HEK293 (cell line): ENCODE results near the gene TCP11.

Source experiments
- BCL11B ChIP-seq: fragments of 450-650 bp; formaldehyde crosslinking; IDR thresholded peaks from 2 replicates; pipeline ENCODE4 v1.5.1; 2016; ENCODE audit warnings: low read depth, missing biosample characterization, missing genetic modification characterization
- ELK4 ChIP-seq: IDR thresholded peaks from 2 replicates; pipeline ENCODE4 v1.6.1; 2011; ENCODE audit warnings: mild to moderate bottlenecking, low read depth, low read length, borderline replicate concordance
- GLIS1 ChIP-seq: fragments of 450-650 bp; formaldehyde crosslinking; IDR thresholded peaks from 2 replicates; pipeline ENCODE4 v1.5.1; 2016; ENCODE audit warnings: missing biosample characterization, missing genetic modification characterization
- KLF10 ChIP-seq: fragments of 450-650 bp; IDR thresholded peaks from 2 replicates; pipeline ENCODE4 v1.5.1; 2018; ENCODE audit warnings: missing biosample characterization, mild to moderate bottlenecking, missing genetic modification characterization
- MZF1 ChIP-seq: fragments of 450-650 bp; formaldehyde crosslinking; IDR thresholded peaks from 2 replicates; pipeline ENCODE4 v1.5.1; 2017; ENCODE audit warnings: missing biosample characterization, missing genetic modification characterization, borderline replicate concordance
- SCRT1 ChIP-seq: fragments of 450-650 bp; formaldehyde crosslinking; IDR thresholded peaks from 2 replicates; pipeline ENCODE4 v1.5.1; 2016; ENCODE audit warnings: missing biosample characterization, missing genetic modification characterization, borderline replicate concordance
- SP7 ChIP-seq: fragments of 450-650 bp; formaldehyde crosslinking; IDR thresholded peaks from 2 replicates; pipeline ENCODE4 v1.5.1; 2016; ENCODE audit warnings: missing biosample characterization, missing genetic modification characterization
- ZEB2 ChIP-seq: fragments of 450-650 bp; formaldehyde crosslinking; IDR thresholded peaks from 2 replicates; pipeline ENCODE4 v1.5.1; 2016; ENCODE audit warnings: missing biosample characterization, missing genetic modification characterization
- ZNF174 ChIP-seq: fragments of 450-650 bp; formaldehyde crosslinking; IDR thresholded peaks from 2 replicates; pipeline ENCODE4 v1.5.0; 2017; ENCODE audit warnings: missing biosample characterization, mild to moderate bottlenecking, missing genetic modification characterization
- ZNF175 ChIP-seq: fragments of 450-650 bp; formaldehyde crosslinking; IDR thresholded peaks from 2 replicates; pipeline ENCODE4 v1.5.1; 2016; ENCODE audit warnings: missing biosample characterization, missing genetic modification characterization
- ZNF202 ChIP-seq: fragments of 450-650 bp; formaldehyde crosslinking; IDR thresholded peaks from 2 replicates; pipeline ENCODE4 v1.5.1; 2016; ENCODE audit warnings: missing biosample characterization, missing genetic modification characterization, borderline replicate concordance
- ZNF239 ChIP-seq: fragments of 450-650 bp; formaldehyde crosslinking; IDR thresholded peaks from 2 replicates; pipeline ENCODE4 v1.5.1; 2016; ENCODE audit warnings: missing biosample characterization, missing genetic modification characterization
- ZNF26 ChIP-seq: fragments of 450-650 bp; formaldehyde crosslinking; IDR thresholded peaks from 2 replicates; pipeline ENCODE4 v1.5.1; 2016; ENCODE audit warnings: missing biosample characterization, missing genetic modification characterization
- ZNF274 ChIP-seq, 2 experiments: fragments of 200-500 bp in 1 of 2; fragments of 450-650 bp in 1 of 2; sonication (Bioruptor generic) in 1 of 2; formaldehyde crosslinking in 1 of 2; IDR thresholded peaks; 2 replicates each; pipeline versions ENCODE4 v1.5.1 to v1.6.1; 2014 to 2016; ENCODE audit warnings: borderline replicate concordance in 1 of 2, inconsistent platforms in 1 of 2, low read length in 1 of 2, missing biosample characterization in 1 of 2, missing genetic modification characterization in 1 of 2
- ZNF302 ChIP-seq: fragments of 450-650 bp; formaldehyde crosslinking; IDR thresholded peaks from 2 replicates; pipeline ENCODE4 v1.5.1; 2016; ENCODE audit warnings: missing biosample characterization, missing genetic modification characterization, low read depth
- ZNF311 ChIP-seq: fragments of 450-650 bp; formaldehyde crosslinking; IDR thresholded peaks from 2 replicates; pipeline ENCODE4 v1.5.1; 2017; ENCODE audit warnings: missing biosample characterization, missing genetic modification characterization, borderline replicate concordance
- ZNF335 ChIP-seq: fragments of 450-650 bp; formaldehyde crosslinking; conservative IDR thresholded peaks from 2 replicates; pipeline ENCODE4 v1.5.1; 2016; ENCODE audit warnings: missing biosample characterization, missing genetic modification characterization
- ZNF423 ChIP-seq: fragments of 450-650 bp; formaldehyde crosslinking; IDR thresholded peaks from 2 replicates; pipeline ENCODE4 v1.5.1; 2016; ENCODE audit warnings: missing biosample characterization, missing genetic modification characterization
- ZNF433 ChIP-seq: fragments of 450-650 bp; formaldehyde crosslinking; IDR thresholded peaks from 2 replicates; pipeline ENCODE4 v1.5.1; 2016; ENCODE audit warnings: missing biosample characterization, missing genetic modification characterization, low read depth
- ZNF488 ChIP-seq: fragments of 450-650 bp; formaldehyde crosslinking; IDR thresholded peaks from 2 replicates; pipeline ENCODE4 v1.5.1; 2016; ENCODE audit warnings: missing biosample characterization, missing genetic modification characterization
- ZNF510 ChIP-seq: fragments of 450-650 bp; formaldehyde crosslinking; IDR thresholded peaks from 2 replicates; pipeline ENCODE4 v1.5.1; 2018; ENCODE audit warnings: mild to moderate bottlenecking, missing genetic modification characterization, missing biosample characterization; ENCODE audit not compliant: insufficient replicate concordance
- ZNF580 ChIP-seq: fragments of 450-650 bp; formaldehyde crosslinking; IDR thresholded peaks from 2 replicates; pipeline ENCODE4 v1.5.1; 2016; ENCODE audit warnings: missing biosample characterization, missing genetic modification characterization
- ZNF596 ChIP-seq: fragments of 450-650 bp; IDR thresholded peaks from 2 replicates; pipeline ENCODE4 v1.5.0; 2018; ENCODE audit warnings: missing biosample characterization, mild to moderate bottlenecking, missing genetic modification characterization, moderate library complexity
- ZNF654 ChIP-seq: fragments of 450-650 bp; formaldehyde crosslinking; IDR thresholded peaks from 2 replicates; pipeline ENCODE4 v1.5.1; 2016; ENCODE audit warnings: low read depth, missing biosample characterization, missing genetic modification characterization
- ZNF837 ChIP-seq: fragments of 450-650 bp; formaldehyde crosslinking; IDR thresholded peaks from 2 replicates; pipeline ENCODE4 v1.5.1; 2016; ENCODE audit warnings: missing biosample characterization, missing genetic modification characterization
- ZNF843 ChIP-seq: fragments of 450-650 bp; formaldehyde crosslinking; IDR thresholded peaks from 2 replicates; pipeline ENCODE4 v1.5.1; 2016; ENCODE audit warnings: missing biosample characterization, missing genetic modification characterization
- TF ChIP-seq, protein P1 (sequence below): fragments of 450-650 bp; formaldehyde crosslinking; conservative IDR thresholded peaks from 2 replicates; pipeline ENCODE4 v1.5.1; 2016; ENCODE audit warnings: low read depth, missing biosample characterization, missing genetic modification characterization
- TF ChIP-seq, protein P2 (sequence below): fragments of 450-650 bp; formaldehyde crosslinking; IDR thresholded peaks from 2 replicates; pipeline ENCODE4 v1.5.1; 2016; ENCODE audit warnings: missing biosample characterization, missing genetic modification characterization

TCP11 gene

DNA sequence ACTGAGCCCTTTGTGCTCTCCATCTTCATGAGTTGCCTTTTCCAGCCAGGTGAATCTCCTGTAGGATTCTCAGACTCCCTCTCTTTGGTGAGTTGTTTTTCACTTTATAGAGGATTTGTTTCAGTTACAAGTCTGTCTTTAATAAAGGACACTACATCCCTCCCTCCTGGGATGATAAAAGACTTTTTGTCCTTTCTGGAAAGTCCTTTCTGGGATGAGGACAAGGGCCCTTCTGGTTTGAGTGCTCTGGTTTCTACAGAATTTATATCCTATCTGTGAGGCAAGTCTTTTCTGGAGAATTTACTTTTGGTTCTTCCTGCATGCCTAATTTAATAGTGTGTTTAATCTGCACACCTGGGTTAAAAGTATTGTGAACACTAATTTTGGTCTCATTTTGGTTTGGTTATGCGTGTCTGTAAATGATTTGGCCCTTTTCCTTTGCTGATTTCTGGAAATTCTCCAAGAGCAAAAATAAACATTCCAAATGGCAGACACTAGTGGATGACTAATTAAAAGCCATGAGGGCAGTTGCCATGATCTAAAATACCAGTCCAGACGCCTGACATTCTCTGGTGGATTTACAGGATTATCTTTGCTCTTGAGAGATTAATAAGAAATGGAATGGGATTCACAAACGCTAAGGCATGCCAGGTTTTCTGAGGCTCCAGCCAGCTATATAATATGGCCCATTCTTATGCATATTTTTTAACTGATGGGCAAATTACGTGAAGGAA, 44.8 kb downstream of the TCP11 start (continued):
- TF ChIP-seq SP7 (tag by site-specific recombination) (0 out of 2 replicates have a peak, but pooled peaks have one; percentile 27), MZF1 (tag by site-specific recombination) (no peak), ZNF580 (tag by site-specific recombination) (no peak), ZNF302 (tag by site-specific recombination) (no peak), ZNF175 (tag by site-specific recombination) (no peak), SCRT1 (tag by site-specific recombination) (no peak), ZNF423 (no peak), ZNF274 (IDR thresholded peaks at IDR 0.05; ENCODE audit: low read length) (no peak), ZNF274 (tag by site-specific recombination; IDR thresholded peaks at IDR 0.05; ENCODE audit: borderline replicate concordance) (no peak), BCL11B (no peak), ZNF837 (no peak), KLF10 (tag by site-specific recombination) (no peak), ZNF311 (tag by site-specific recombination) (no peak), ZNF596 (no peak), ZNF26 (tag by site-specific recombination) (0 out of 2 replicates have a peak, but pooled peaks have one; percentile 29), ZNF239 (tag by site-specific recombination) (no peak), ZNF174 (tag by site-specific recombination) (no peak), ZNF654 (no peak; the same call in 1 of the 2 replicates), GLIS1 (peak; percentile 15; the same call in 1 of the 2 replicates), ZEB2 (0 out of 2 replicates have a peak, but pooled peaks have one; percentile 32), ZNF202 (tag by site-specific recombination) (no peak), ZNF335 (tag by site-specific recombination) (peak; percentile 45), ZNF433 (tag by site-specific recombination) (no peak), ZNF510 (tag by site-specific recombination) (no peak), ZNF843 (peak; percentile 48; the same call in 1 of the 2 replicates), ELK4 (no peak), ZNF488 (tag by site-specific recombination) (no peak)
- TF ChIP-seq, protein P1, sequence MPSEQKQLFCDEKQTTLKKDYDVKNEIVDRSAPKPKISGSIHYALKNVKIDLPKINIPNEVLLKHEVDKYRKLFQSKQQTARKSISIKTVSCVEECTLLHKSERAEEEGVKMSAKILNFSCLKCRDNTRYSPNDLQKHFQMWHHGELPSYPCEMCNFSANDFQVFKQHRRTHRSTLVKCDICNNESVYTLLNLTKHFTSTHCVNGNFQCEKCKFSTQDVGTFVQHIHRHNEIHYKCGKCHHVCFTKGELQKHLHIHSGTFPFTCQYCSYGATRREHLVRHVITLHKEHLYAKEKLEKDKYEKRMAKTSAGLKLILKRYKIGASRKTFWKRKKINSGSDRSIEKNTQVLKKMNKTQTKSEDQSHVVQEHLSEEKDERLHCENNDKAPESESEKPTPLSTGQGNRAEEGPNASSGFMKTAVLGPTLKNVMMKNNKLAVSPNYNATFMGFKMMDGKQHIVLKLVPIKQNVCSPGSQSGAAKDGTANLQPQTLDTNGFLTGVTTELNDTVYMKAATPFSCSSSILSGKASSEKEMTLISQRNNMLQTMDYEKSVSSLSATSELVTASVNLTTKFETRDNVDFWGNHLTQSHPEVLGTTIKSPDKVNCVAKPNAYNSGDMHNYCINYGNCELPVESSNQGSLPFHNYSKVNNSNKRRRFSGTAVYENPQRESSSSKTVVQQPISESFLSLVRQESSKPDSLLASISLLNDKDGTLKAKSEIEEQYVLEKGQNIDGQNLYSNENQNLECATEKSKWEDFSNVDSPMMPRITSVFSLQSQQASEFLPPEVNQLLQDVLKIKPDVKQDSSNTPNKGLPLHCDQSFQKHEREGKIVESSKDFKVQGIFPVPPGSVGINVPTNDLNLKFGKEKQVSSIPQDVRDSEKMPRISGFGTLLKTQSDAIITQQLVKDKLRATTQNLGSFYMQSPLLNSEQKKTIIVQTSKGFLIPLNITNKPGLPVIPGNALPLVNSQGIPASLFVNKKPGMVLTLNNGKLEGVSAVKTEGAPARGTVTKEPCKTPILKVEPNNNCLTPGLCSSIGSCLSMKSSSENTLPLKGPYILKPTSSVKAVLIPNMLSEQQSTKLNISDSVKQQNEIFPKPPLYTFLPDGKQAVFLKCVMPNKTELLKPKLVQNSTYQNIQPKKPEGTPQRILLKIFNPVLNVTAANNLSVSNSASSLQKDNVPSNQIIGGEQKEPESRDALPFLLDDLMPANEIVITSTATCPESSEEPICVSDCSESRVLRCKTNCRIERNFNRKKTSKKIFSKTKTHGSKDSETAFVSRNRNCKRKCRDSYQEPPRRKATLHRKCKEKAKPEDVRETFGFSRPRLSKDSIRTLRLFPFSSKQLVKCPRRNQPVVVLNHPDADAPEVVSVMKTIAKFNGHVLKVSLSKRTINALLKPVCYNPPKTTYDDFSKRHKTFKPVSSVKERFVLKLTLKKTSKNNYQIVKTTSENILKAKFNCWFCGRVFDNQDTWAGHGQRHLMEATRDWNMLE, result 0 out of 2 replicates have a peak, but pooled peaks have one; percentile 21
- TF ChIP-seq, protein P2, sequence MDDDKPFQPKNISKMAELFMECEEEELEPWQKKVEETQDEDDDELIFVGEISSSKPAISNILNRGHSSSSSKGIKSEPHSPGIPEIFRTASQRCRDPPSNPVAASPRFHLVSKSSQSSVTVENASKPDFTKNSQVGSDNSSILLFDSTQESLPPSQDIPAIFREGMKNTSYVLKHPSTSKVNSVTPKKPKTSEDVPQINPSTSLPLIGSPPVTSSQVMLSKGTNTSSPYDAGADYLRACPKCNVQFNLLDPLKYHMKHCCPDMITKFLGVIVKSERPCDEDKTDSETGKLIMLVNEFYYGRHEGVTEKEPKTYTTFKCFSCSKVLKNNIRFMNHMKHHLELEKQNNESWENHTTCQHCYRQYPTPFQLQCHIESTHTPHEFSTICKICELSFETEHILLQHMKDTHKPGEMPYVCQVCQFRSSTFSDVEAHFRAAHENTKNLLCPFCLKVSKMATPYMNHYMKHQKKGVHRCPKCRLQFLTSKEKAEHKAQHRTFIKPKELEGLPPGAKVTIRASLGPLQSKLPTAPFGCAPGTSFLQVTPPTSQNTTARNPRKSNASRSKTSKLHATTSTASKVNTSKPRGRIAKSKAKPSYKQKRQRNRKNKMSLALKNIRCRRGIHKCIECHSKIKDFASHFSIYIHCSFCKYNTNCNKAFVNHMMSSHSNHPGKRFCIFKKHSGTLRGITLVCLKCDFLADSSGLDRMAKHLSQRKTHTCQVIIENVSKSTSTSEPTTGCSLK (tag by site-specific recombination), result no peak
